Measurements from ENCODE around the gene LONRF2.
A peak's percentile ranks its signal among the peaks of the same experiment; 100 is the strongest.

The LONRF2 gene

GRCh38 chr2:100230754-100231153 is 91.5 kb downstream of the LONRF2 start:
- peak; percentile 61 for DNase-seq

- no peak for DNase-seq
Observed at GRCh38 chr2:100228967-100229366, 93.3 kb downstream of the LONRF2 start.

- DNase-seq = no peak
Observed at GRCh38 chr2:100228415-100228814, 93.9 kb downstream of the LONRF2 start.

- DNase-seq = no peak
Observed at GRCh38 chr2:100224988-100225710, 97.2 kb downstream of the LONRF2 start.

GRCh38 chr2:100223502-100223901 is 98.8 kb downstream of the LONRF2 start:
- DNase-seq = no peak

All from NCI-H345 (cell line).